AG10803 (cell line): ENCODE results near the gene FBXO11.
A peak's percentile ranks its signal among the peaks of the same experiment; 100 is the strongest.

Source experiments
- DNase-seq: peaks from one replicate; pipeline ENCODE4 v3.0.0; 2010; ENCODE audit warnings: low read depth
- H3K4me3 ChIP-seq: 2 replicates; pipeline ENCODE4 v1.5.1; 2011; ENCODE audit warnings: mild to moderate bottlenecking, low read length, control low read depth
- CTCF ChIP-seq: conservative IDR thresholded peaks from 2 replicates; pipeline ENCODE4 v1.5.1; 2011; ENCODE audit warnings: mild to moderate bottlenecking, low read length, control low read depth, inconsistent platforms

FBXO11 gene

DNA sequence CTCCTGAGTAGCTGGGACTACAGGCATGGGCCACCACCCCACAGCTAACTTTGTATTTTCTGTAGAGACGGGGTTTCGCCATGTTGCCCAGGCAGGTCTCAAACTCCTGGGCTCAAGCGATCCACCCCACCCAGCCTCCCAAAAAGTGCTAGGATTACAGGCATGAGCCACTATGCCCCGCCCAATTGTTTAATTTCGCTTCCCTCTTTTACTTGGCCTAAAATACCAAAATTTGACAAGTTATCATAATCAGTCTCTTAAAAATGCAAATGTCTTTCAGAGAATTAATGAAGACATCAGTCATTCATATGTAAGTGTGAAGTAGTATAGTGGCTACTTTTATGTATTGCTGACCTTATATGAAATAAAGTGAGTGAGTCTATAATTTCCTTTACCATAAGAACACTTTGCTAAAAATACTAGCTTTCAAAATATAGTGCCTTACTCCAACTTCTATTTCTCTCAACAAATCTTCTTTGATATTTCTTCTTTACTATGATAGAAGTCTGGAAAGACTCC lies 9.8 kb downstream of the FBXO11 start:
- DNase-seq = no peak
- H3K4me3 ChIP-seq = no peak overlapping the region
- no peak for TF ChIP-seq CTCF

DNA sequence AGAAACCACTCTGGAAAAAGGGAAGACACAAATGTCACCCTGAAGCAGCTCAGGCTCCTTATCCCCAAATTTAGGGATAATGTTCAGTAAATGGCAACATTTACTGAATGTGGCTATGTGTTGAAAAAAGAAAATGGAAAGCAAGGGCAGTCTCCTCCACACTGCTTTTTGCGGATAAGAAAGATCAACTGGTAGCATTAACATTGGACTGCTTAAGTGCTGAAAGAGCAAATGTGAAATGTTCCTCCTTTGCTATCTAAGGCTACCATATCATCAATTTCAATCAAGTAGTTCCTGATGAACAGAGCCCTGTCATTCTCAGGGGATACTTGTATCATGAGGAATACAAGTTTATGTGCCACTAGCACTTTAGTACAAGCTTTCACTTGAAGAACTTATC lies 12.5 kb downstream of the FBXO11 start:
- no peak overlapping the region for H3K4me3 ChIP-seq
- no peak for DNase-seq
- TF ChIP-seq CTCF = no peak

DNA sequence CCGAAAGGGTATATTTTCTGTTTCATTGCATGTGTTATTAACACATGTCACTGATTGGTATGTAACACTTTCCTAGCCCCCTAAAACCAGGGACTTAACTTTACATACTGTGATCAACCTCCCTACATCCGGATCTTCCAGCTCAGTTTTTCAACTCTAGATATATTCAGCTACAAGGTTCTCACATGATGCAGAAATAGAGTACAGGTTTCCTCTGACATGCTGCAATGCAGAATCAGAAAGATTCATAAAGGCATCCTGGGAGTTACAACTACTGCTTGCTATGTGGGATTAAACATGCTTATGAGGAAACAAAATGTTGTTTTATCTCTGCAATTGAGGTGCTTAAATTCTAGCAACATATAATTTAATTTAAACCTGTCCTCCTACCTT lies 14.0 kb downstream of the FBXO11 start:
- TF ChIP-seq CTCF = no peak
- no peak overlapping the region for H3K4me3 ChIP-seq
- DNase-seq = no peak

GRCh38 chr2:47891369-47892337 lies 14.6 kb downstream of the FBXO11 start:
- DNase-seq = peak; percentile 63
- no peak overlapping the region for H3K4me3 ChIP-seq
- TF ChIP-seq CTCF = no peak

DNA sequence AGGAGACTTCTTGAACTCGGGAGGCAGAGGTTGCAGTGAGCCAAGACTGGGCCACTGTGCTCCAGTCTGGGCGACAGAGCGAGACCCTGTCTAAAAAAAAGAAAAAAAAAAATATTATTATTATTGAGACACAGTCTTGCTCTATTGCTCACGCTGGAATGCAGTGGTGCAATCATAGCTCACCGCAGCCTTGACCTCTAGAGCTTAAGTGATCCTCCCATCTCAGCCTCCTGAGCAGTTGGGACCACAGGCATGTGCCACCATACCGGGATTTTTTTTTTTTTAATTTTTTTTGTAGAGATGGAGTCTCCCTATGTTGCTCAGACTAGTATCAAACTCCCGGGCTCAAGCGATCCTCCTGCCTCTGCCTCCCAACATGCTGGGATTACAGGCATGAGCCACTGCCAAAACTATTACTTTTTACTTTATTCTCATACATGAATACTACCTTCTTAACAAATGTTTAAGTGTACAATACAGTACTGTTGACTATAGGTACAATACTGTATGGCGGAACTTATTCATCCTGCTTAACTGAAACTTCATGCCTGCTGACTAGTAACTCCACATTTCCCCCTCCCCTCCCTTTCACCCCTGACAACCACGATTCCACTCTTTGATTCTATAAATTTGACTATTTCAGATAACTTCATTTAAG lies 15.5 kb downstream of the FBXO11 start:
- peak; percentile 23 for DNase-seq
- no peak overlapping the region for H3K4me3 ChIP-seq
- no peak for TF ChIP-seq CTCF

DNA sequence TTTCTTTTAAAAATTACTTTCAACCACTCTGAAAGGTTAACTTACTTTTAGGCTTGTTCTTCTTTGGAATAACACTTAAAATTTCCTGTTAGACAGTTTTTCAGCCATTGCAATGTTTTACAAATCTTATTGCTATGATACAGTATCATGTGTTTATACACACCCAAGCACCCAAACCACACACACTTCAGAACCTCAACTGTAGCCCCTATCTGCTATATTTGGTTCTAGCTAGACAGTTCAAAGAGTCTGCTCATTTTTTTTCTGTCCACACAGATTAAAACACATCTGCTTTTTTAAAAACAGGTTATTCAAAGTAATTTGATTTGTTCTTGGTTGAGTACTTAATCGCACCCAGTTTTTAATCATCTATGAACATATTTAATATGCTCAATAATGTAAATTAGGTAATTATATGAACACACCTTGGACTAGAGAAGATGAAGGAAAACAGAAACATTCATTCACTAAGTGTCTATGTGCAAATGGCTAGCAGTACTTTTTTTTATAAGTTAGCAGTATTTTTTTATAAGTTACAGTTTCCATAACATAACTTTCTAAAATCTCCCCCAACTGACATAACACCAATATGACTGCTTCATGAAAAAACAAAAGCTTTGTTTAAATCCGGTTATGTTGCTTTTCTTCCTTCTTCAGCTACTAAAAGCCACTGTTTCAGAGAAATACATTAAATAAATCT lies 17.6 kb downstream of the FBXO11 start:
- peak; percentile 26 for DNase-seq
- no peak overlapping the region for H3K4me3 ChIP-seq
- TF ChIP-seq CTCF = no peak
